Measurements from ENCODE around the gene RARRES2.
"Not testable (repeated sequence)": the region's sequence is repeated elsewhere in the genome, so short reads cannot be mapped to it uniquely, and the experiment has no call there.

The RARRES2 gene

GRCh38 chr7:150341263-150342120 is at the start of gene RARRES2:
Gene RARRES2, minus strand, starts transcription at chr7:150341629. Its CDS starts 1,020 bp downstream, at chr7:150340609.
- DNase-seq (ENCODE audit: low read depth): no peak

GRCh38 chr7:150390205-150390604 is 48.8 kb upstream of the RARRES2 start:
- DNase-seq (ENCODE audit: low read depth): no peak

- no peak for DNase-seq (ENCODE audit: low read depth)
These were observed 48.0 kb upstream of the RARRES2 start for GRCh38 chr7:150389532-150389816.

GRCh38 chr7:150388709-150389531 is 47.5 kb upstream of the RARRES2 start:
- DNase-seq (ENCODE audit: low read depth): no peak

GRCh38 chr7:150388306-150388705 is 46.9 kb upstream of the RARRES2 start:
- DNase-seq (ENCODE audit: low read depth): no peak

- not testable (repeated sequence) for DNase-seq (ENCODE audit: low read depth)
These were observed 44.5 kb upstream of the RARRES2 start for GRCh38 chr7:150385884-150386283.

GRCh38 chr7:150385302-150385723 is 43.9 kb upstream of the RARRES2 start:
- no peak for DNase-seq (ENCODE audit: low read depth)

- DNase-seq (ENCODE audit: low read depth): no peak
These were observed 43.2 kb upstream of the RARRES2 start for GRCh38 chr7:150384406-150385301.

GRCh38 chr7:150383710-150384397 is 42.4 kb upstream of the RARRES2 start:
- no peak for DNase-seq (ENCODE audit: low read depth)

GRCh38 chr7:150382844-150383225 is 41.4 kb upstream of the RARRES2 start:
- DNase-seq (ENCODE audit: low read depth): no peak

- DNase-seq (ENCODE audit: low read depth): no peak
These were observed 40.9 kb upstream of the RARRES2 start for GRCh38 chr7:150382123-150382843.

- no peak for DNase-seq (ENCODE audit: low read depth)
These were observed 40.3 kb upstream of the RARRES2 start for GRCh38 chr7:150381785-150382122.

GRCh38 chr7:150381096-150381495 is 39.7 kb upstream of the RARRES2 start:
- DNase-seq (ENCODE audit: low read depth): no peak

- no peak for DNase-seq (ENCODE audit: low read depth)
These were observed 39.0 kb upstream of the RARRES2 start for GRCh38 chr7:150380463-150380862.

GRCh38 chr7:150379441-150380379 is 38.3 kb upstream of the RARRES2 start:
- no peak for DNase-seq (ENCODE audit: low read depth)

- peak; percentile 91 for DNase-seq (ENCODE audit: low read depth)
These were observed 37.5 kb upstream of the RARRES2 start, which contains the start of gene ZNF775 for GRCh38 chr7:150378853-150379440. Gene ZNF775, plus strand, starts transcription at chr7:150379330. Its CDS starts 9,141 bp downstream, at chr7:150388471.

GRCh38 chr7:150378115-150378852 is 36.9 kb upstream of the RARRES2 start:
- peak; percentile 22 for DNase-seq (ENCODE audit: low read depth)

GRCh38 chr7:150377635-150378034 is 36.2 kb upstream of the RARRES2 start:
- DNase-seq (ENCODE audit: low read depth): no peak

GRCh38 chr7:150377196-150377595 is 35.8 kb upstream of the RARRES2 start:
- DNase-seq (ENCODE audit: low read depth): no peak
